ENCODE measurements around the gene SCGB2A2.

DNA sequence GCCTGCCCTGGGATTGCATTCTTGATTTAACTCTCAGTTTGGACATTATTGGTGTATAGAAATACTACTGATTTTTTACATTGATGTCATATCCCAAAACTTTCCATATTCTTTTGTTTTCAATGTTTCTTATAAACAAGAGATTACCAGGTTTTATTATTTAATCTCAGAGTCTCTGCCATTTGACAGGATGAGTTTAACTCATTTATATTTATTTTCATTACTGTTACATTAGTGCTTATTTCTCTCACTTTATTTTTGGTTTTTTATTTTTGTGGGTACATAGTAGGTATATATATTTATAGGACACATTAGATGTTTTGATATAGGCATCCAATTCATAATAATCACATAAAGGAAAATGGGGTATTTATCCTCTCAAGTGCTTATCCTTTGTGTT, 38.0 kb downstream of the SCGB2A2 start:
- TF ChIP-seq, protein P1, sequence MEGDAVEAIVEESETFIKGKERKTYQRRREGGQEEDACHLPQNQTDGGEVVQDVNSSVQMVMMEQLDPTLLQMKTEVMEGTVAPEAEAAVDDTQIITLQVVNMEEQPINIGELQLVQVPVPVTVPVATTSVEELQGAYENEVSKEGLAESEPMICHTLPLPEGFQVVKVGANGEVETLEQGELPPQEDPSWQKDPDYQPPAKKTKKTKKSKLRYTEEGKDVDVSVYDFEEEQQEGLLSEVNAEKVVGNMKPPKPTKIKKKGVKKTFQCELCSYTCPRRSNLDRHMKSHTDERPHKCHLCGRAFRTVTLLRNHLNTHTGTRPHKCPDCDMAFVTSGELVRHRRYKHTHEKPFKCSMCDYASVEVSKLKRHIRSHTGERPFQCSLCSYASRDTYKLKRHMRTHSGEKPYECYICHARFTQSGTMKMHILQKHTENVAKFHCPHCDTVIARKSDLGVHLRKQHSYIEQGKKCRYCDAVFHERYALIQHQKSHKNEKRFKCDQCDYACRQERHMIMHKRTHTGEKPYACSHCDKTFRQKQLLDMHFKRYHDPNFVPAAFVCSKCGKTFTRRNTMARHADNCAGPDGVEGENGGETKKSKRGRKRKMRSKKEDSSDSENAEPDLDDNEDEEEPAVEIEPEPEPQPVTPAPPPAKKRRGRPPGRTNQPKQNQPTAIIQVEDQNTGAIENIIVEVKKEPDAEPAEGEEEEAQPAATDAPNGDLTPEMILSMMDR (IDR thresholded peaks at IDR 0.05 in 8 of 11, conservative IDR thresholded peaks at IDR 0.05 in 3 of 11), result no peak
- TF ChIP-seq POLR2A (IDR thresholded peaks at IDR 0.05) (no peak), POLR2AphosphoS5 (IDR thresholded peaks at IDR 0.05) (no peak)

All from spleen (tissue), 7 donors.